SK-N-SH (cell line): ENCODE data around the gene COL23A1. TPM values are rescaled to one million over a fixed set of nuclear protein-coding genes. Genes with fewer than 3 reads are reported as not detected.

Experiments used
- CTCF ChIA-PET: fragments of 300-600, 350-600 bp; formaldehyde crosslinking; extraction: SDS; loops from one replicate; lab custom pipeline; 2021; lab: Yijun Ruan, JAX
- POLR2A ChIA-PET: fragments of 350-600 bp; sonication (Branson Sonifier 250); formaldehyde crosslinking; extraction: SDS; loops from one replicate; lab custom pipeline; 2020; ENCODE audit warnings: antibody characterized with exemption, inconsistent platforms; lab: Yijun Ruan, JAX
- DNase-seq: peaks from one replicate; pipeline ENCODE4 v3.0.0; 2012
- H2AFZ ChIP-seq: fragments of 200-600 bp; sonication (generic); 2 replicates; pipeline ENCODE4 v1.8.1; 2016; ENCODE audit warnings: antibody characterized with exemption, mild to moderate bottlenecking, low read depth
- H3F3A ChIP-seq: fragments of 200-600 bp; sonication (generic); replicated peaks from 2 replicates; pipeline ENCODE3; 2016; ENCODE audit warnings: antibody characterized with exemption, mild to moderate bottlenecking; ENCODE audit not compliant: insufficient read depth
- H3K27ac ChIP-seq, 2 experiments: fragments of 200-500 bp in 1 of 2; fragments of 200-600 bp in 1 of 2; sonication (Bioruptor generic) in 1 of 2; sonication (generic), shearing (Covaris generic) in 1 of 2; 2 replicates each; pipeline versions ENCODE4 v1.5.1 to v1.6.1; 2014 to 2016; ENCODE audit warnings: low read depth in 2 of 2, inconsistent platforms in 1 of 2, low read length in 1 of 2, mild to moderate bottlenecking in 1 of 2, mixed read lengths in 1 of 2
- H3K27me3 ChIP-seq: fragments of 200-600 bp; sonication (generic), shearing (Covaris generic); 2 replicates; pipeline ENCODE4 v1.6.1; 2016; ENCODE audit warnings: mixed run types; ENCODE audit not compliant: insufficient read depth
- H3K36me3 ChIP-seq, 2 experiments: fragments of 200-500 bp in 1 of 2; fragments of 200-600 bp in 1 of 2; sonication (Bioruptor generic) in 1 of 2; sonication (generic) in 1 of 2; replicated peaks in 1 of 2; 2 replicates each; pipeline versions ENCODE3 to v1.5.1; 2014 to 2016; ENCODE audit warnings: low read length in 1 of 2, mild to moderate bottlenecking in 1 of 2; ENCODE audit not compliant: insufficient read depth in 2 of 2, control insufficient read depth in 1 of 2
- H3K4me1 ChIP-seq, 2 experiments: fragments of 200-500 bp in 1 of 2; fragments of 200-600 bp in 1 of 2; sonication (Bioruptor generic) in 1 of 2; sonication (generic), shearing (Covaris generic) in 1 of 2; 2 replicates each; pipeline versions ENCODE4 v1.5.1 to v1.6.1; 2014 to 2016; ENCODE audit warnings: low read depth in 1 of 2, low read length in 1 of 2, mixed run types in 1 of 2; ENCODE audit not compliant: insufficient read depth in 2 of 2, control insufficient read depth in 1 of 2
- H3K4me2 ChIP-seq: fragments of 200-600 bp; sonication (generic), shearing (Covaris generic); 2 replicates; pipeline ENCODE4 v1.6.1; 2017; ENCODE audit warnings: mixed run types
- H3K4me3 ChIP-seq, 2 experiments: fragments of 200-500 bp in 1 of 2; fragments of 200-600 bp in 1 of 2; sonication (Bioruptor generic) in 1 of 2; sonication (generic), shearing (Covaris generic) in 1 of 2; 2 replicates each; pipeline versions ENCODE4 v1.5.1 to v1.8.1; 2014 to 2016; ENCODE audit warnings: low read depth in 2 of 2, inconsistent platforms in 1 of 2, low read length in 1 of 2, mild to moderate bottlenecking in 1 of 2, mixed read lengths in 1 of 2, moderate library complexity in 1 of 2
- H3K79me2 ChIP-seq: fragments of 200-600 bp; sonication (generic); 2 replicates; pipeline ENCODE4 v1.8.1; 2017; ENCODE audit warnings: mild to moderate bottlenecking; ENCODE audit not compliant: insufficient read depth
- H3K9ac ChIP-seq: fragments of 200-600 bp; sonication (generic); 2 replicates; pipeline ENCODE4 v1.6.1; 2017; ENCODE audit warnings: mixed run types
- H3K9me2 ChIP-seq: fragments of 200-600 bp; sonication (generic); 2 replicates; pipeline ENCODE4 v1.6.1; 2017; ENCODE audit warnings: mixed run types
- H3K9me3 ChIP-seq: fragments of 200-600 bp; sonication (generic); 2 replicates; pipeline ENCODE4 v1.6.1; 2017; ENCODE audit warnings: mixed run types, mild to moderate bottlenecking, moderate library complexity
- H4K20me1 ChIP-seq: fragments of 200-600 bp; sonication (generic); 2 replicates; pipeline ENCODE4 v1.6.1; 2017; ENCODE audit warnings: mild to moderate bottlenecking, mixed run types; ENCODE audit not compliant: insufficient read depth
- CHD2 ChIP-seq: fragments of 150-350 bp; IDR thresholded peaks from 2 replicates; pipeline ENCODE4 v1.6.1; 2018; ENCODE audit warnings: low read length; ENCODE audit not compliant: partially characterized antibody
- EP300 ChIP-seq, 2 experiments: IDR thresholded peaks; 2 replicates each; pipeline versions ENCODE4 v1.4.0 to v1.6.1; 2012; ENCODE audit warnings: borderline replicate concordance in 1 of 2, low read depth in 1 of 2, low read length in 1 of 2
- EZH2phosphoT487 ChIP-seq: fragments of 200-600 bp; sonication (generic); IDR thresholded peaks from 2 replicates; pipeline ENCODE4 v1.6.1; 2017; ENCODE audit warnings: low read depth, mixed run types, mild to moderate bottlenecking, antibody characterized with exemption, moderate library complexity, borderline replicate concordance
- FOSL2 ChIP-seq: IDR thresholded peaks from 2 replicates; pipeline ENCODE4 v1.4.0; 2012; ENCODE audit warnings: low read depth, mild to moderate bottlenecking, moderate library complexity, borderline replicate concordance
- MAX ChIP-seq: IDR thresholded peaks from 2 replicates; pipeline ENCODE4 v1.4.0; 2012; ENCODE audit warnings: low read depth
- POLR2AphosphoS5 ChIP-seq: IDR thresholded peaks from 2 replicates; pipeline ENCODE4 v1.6.1; 2012; ENCODE audit warnings: low read depth, low read length
- RCOR1 ChIP-seq: fragments of 150-350 bp; IDR thresholded peaks from 2 replicates; pipeline ENCODE4 v1.6.1; 2017; ENCODE audit warnings: antibody characterized with exemption, low read length
- RXRA ChIP-seq: IDR thresholded peaks from 2 replicates; pipeline ENCODE4 v1.4.0; 2012; ENCODE audit warnings: low read depth, mild to moderate bottlenecking, borderline replicate concordance
- TAF1 ChIP-seq: IDR thresholded peaks from 2 replicates; pipeline ENCODE4 v1.6.1; 2012; ENCODE audit warnings: low read depth, mild to moderate bottlenecking, low read length, moderate library complexity, borderline replicate concordance
- TCF12 ChIP-seq: IDR thresholded peaks from 2 replicates; pipeline ENCODE4 v1.4.0; 2012
- TEAD4 ChIP-seq: IDR thresholded peaks from 2 replicates; pipeline ENCODE4 v1.4.0; 2012; ENCODE audit warnings: mild to moderate bottlenecking, borderline replicate concordance; ENCODE audit not compliant: insufficient read depth
- ZBTB33 ChIP-seq: IDR thresholded peaks from 2 replicates; pipeline ENCODE4 v1.4.0; 2012; ENCODE audit warnings: low read depth, borderline replicate concordance
- WGBS: methylation state at CpG from one replicate; pipeline ENCODE4 v1.1.6; 2017; ENCODE audit warnings: low lambda C conversion rate; 5-methylcytosine and 5-hydroxymethylcytosine counted together
- polyA plus RNA-seq, 3 experiments: library from polyadenylated mRNA; depleted of rRNA; stranded (reverse); fragments of >200 nt; gene quantifications; 2 replicates each; pipeline ENCODE4 v1.2.3, GENCODE V29; 2012
- TF ChIP-seq, protein P1 (sequence below): fragments of 200-600 bp; sonication (generic); IDR thresholded peaks from 2 replicates; pipeline ENCODE4 v1.6.1; 2017; ENCODE audit warnings: antibody characterized with exemption, mild to moderate bottlenecking, moderate library complexity
- TF ChIP-seq, protein P2 (sequence below): IDR thresholded peaks from 2 replicates; pipeline ENCODE4; 2012
- TF ChIP-seq, protein P3 (sequence below): IDR thresholded peaks from 2 replicates; pipeline ENCODE4 v1.6.1; 2012; ENCODE audit warnings: mild to moderate bottlenecking, low read depth, low read length, moderate library complexity

Gene COL23A1
- polyA plus RNA-seq, 1 of the 3 experiments (the other 2 are of a cell fraction) = 0.10 TPM

- Histone ChIP-seq H3K27me3 (no peaks in the 10 kb centered on the region), H3K9ac (no peak overlapping the region), H3F3A (no peaks in the 10 kb centered on the region), H2AFZ (no peak overlapping the region), H4K20me1 (no peaks in the 10 kb centered on the region), H3K4me2 (no peak overlapping the region), H3K27ac (no peak overlapping the region; a peak in 1 of 4 replicates), H3K4me1 (peaks cover 0 to 64% of the 10 kb centered on the region in 2 experiments; a peak in 1 of 4 replicates), H3K79me2 (no peaks in the 10 kb centered on the region), H3K9me3 (no peaks in the 10 kb centered on the region), H3K36me3 (no peaks in the 10 kb centered on the region), H3K4me3 (no peak overlapping the region), H3K9me2 (no peaks in the 10 kb centered on the region)
- CTCF ChIA-PET = interaction anchor here (1.0 to 2.1 kb wide), 3 partner anchors 9 to 147 kb away, joined by 3 to 7 read pairs (median 4); no protein-coding TSS in a partner anchor
- WGBS = 60% methylated on average over 26 of the region's 26 CpGs
- DNase-seq = peak; percentile 16
- no peak for TF ChIP-seq EP300 (IDR thresholded peaks at IDR 0.05; ENCODE audit: borderline replicate concordance in 1 of 2, low read depth in 1 of 2, low read length in 1 of 2)
- no peak for TF ChIP-seq TEAD4
- TF ChIP-seq TAF1 = no peak
- no peak for TF ChIP-seq CHD2
- no peak for TF ChIP-seq ZBTB33
- no peak for TF ChIP-seq RCOR1
- TF ChIP-seq FOSL2 = no peak
- TF ChIP-seq, protein P1, sequence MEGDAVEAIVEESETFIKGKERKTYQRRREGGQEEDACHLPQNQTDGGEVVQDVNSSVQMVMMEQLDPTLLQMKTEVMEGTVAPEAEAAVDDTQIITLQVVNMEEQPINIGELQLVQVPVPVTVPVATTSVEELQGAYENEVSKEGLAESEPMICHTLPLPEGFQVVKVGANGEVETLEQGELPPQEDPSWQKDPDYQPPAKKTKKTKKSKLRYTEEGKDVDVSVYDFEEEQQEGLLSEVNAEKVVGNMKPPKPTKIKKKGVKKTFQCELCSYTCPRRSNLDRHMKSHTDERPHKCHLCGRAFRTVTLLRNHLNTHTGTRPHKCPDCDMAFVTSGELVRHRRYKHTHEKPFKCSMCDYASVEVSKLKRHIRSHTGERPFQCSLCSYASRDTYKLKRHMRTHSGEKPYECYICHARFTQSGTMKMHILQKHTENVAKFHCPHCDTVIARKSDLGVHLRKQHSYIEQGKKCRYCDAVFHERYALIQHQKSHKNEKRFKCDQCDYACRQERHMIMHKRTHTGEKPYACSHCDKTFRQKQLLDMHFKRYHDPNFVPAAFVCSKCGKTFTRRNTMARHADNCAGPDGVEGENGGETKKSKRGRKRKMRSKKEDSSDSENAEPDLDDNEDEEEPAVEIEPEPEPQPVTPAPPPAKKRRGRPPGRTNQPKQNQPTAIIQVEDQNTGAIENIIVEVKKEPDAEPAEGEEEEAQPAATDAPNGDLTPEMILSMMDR = no peak
- no peak for TF ChIP-seq RXRA
- TF ChIP-seq EZH2phosphoT487 = no peak
- TF ChIP-seq TCF12 = no peak
- TF ChIP-seq, protein P2, sequence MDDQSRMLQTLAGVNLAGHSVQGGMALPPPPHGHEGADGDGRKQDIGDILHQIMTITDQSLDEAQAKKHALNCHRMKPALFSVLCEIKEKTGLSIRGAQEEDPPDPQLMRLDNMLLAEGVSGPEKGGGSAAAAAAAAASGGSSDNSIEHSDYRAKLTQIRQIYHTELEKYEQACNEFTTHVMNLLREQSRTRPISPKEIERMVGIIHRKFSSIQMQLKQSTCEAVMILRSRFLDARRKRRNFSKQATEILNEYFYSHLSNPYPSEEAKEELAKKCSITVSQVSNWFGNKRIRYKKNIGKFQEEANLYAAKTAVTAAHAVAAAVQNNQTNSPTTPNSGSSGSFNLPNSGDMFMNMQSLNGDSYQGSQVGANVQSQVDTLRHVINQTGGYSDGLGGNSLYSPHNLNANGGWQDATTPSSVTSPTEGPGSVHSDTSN = no peak
- TF ChIP-seq, protein P3, sequence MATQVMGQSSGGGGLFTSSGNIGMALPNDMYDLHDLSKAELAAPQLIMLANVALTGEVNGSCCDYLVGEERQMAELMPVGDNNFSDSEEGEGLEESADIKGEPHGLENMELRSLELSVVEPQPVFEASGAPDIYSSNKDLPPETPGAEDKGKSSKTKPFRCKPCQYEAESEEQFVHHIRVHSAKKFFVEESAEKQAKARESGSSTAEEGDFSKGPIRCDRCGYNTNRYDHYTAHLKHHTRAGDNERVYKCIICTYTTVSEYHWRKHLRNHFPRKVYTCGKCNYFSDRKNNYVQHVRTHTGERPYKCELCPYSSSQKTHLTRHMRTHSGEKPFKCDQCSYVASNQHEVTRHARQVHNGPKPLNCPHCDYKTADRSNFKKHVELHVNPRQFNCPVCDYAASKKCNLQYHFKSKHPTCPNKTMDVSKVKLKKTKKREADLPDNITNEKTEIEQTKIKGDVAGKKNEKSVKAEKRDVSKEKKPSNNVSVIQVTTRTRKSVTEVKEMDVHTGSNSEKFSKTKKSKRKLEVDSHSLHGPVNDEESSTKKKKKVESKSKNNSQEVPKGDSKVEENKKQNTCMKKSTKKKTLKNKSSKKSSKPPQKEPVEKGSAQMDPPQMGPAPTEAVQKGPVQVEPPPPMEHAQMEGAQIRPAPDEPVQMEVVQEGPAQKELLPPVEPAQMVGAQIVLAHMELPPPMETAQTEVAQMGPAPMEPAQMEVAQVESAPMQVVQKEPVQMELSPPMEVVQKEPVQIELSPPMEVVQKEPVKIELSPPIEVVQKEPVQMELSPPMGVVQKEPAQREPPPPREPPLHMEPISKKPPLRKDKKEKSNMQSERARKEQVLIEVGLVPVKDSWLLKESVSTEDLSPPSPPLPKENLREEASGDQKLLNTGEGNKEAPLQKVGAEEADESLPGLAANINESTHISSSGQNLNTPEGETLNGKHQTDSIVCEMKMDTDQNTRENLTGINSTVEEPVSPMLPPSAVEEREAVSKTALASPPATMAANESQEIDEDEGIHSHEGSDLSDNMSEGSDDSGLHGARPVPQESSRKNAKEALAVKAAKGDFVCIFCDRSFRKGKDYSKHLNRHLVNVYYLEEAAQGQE = no peak
- TF ChIP-seq MAX = no peak
- no peak for TF ChIP-seq POLR2AphosphoS5
- POLR2A ChIA-PET = interaction anchor here (1.0 kb wide), 1 partner anchor 42 kb away, joined by 3 read pairs; no protein-coding TSS in a partner anchor
Measured at GRCh38 chr5:178426326-178427130, 163.7 kb downstream of the COL23A1 start.
